Endothelial cell of umbilical vein (primary cell): Measurements from ENCODE around the gene HOXC12. TPM values are rescaled to one million over a fixed set of nuclear protein-coding genes. Genes with fewer than 3 reads are reported as not detected.

Experiments
- BruUV-seq: library from RNA; stranded (reverse); fragments of 400-500 nt; replicated peaks from 2 replicates; lab custom pipeline; 2021; lab: Mats Ljungman, UMichigan
- CTCF ChIA-PET: fragments of 300-600, 350-600 bp; sonication (Branson Sonifier 250); formaldehyde crosslinking; loops from one replicate; lab custom pipeline; 2021; ENCODE audit warnings: antibody characterized with exemption, inconsistent platforms; lab: Charles Lee
- POLR2A ChIA-PET: fragments of 300-600, 350-600 bp; sonication (Branson Sonifier 250); formaldehyde crosslinking; loops from one replicate; lab custom pipeline; 2021; ENCODE audit warnings: antibody characterized with exemption, inconsistent platforms; lab: Charles Lee
- DNase-seq: peaks from one replicate; pipeline ENCODE4 v3.0.0-alpha.2; 2011; ENCODE audit warnings: low read depth, low spot score
- FAIRE-seq: peaks from 2 replicates; lab custom pipeline; 2011; peaks lifted over from hg19 to GRCh38; lab: Jason Lieb, UNC
- H2AFZ ChIP-seq: 2 replicates; pipeline ENCODE4 v1.6.0; 2012; ENCODE audit warnings: low read depth, low read length, control low read depth, inconsistent platforms
- H3K27ac ChIP-seq: 2 replicates; pipeline ENCODE4 v1.5.1; 2011; ENCODE audit warnings: low read depth, mild to moderate bottlenecking, control low read depth, low read length, moderate library complexity; ENCODE audit not compliant: insufficient read depth
- H3K27me3 ChIP-seq, 2 experiments: 2 replicates each; pipeline versions ENCODE4 v1.6.0 to v1.6.1; 2011; ENCODE audit warnings: low read length in 2 of 2, mixed read lengths in 1 of 2; ENCODE audit not compliant: control insufficient read depth in 2 of 2, insufficient read depth in 2 of 2
- H3K36me3 ChIP-seq, 2 experiments: 2 replicates in 1 of 2; 3 replicates in 1 of 2; pipeline ENCODE4 v1.5.1; 2011; ENCODE audit warnings: low read length in 2 of 2, mild to moderate bottlenecking in 1 of 2, moderate library complexity in 1 of 2; ENCODE audit not compliant: control insufficient read depth in 2 of 2, insufficient read depth in 2 of 2; ENCODE audit errors: extremely low read depth in 1 of 2
- H3K4me1 ChIP-seq: 3 replicates; pipeline ENCODE4 v1.5.1; 2011; ENCODE audit warnings: mild to moderate bottlenecking, low read length; ENCODE audit not compliant: control insufficient read depth, insufficient read depth; ENCODE audit errors: extremely low read depth
- H3K4me2 ChIP-seq: 2 replicates; pipeline ENCODE4 v1.6.1; 2011; ENCODE audit warnings: low read length, control low read depth, mixed read lengths; ENCODE audit not compliant: insufficient read depth
- H3K4me3 ChIP-seq, 3 experiments: fragments of 200-600 bp in 1 of 3; sonication (generic), shearing (Covaris generic) in 1 of 3; replicated peaks in 1 of 3; 2 replicates each; pipeline ENCODE4 v1.5.1; 2011 to 2016; ENCODE audit warnings: control low read depth in 3 of 3, low read length in 3 of 3, mild to moderate bottlenecking in 2 of 3, inconsistent platforms in 1 of 3, low read depth in 1 of 3, moderate library complexity in 1 of 3; ENCODE audit not compliant: insufficient read depth in 1 of 3
- H3K79me2 ChIP-seq: 2 replicates; pipeline ENCODE4 v1.6.0; 2012; ENCODE audit warnings: low read length, inconsistent platforms; ENCODE audit not compliant: control insufficient read depth, insufficient read depth
- H3K9ac ChIP-seq: replicated peaks from 2 replicates; pipeline ENCODE3; 2011; ENCODE audit warnings: low read length, control low read depth; ENCODE audit not compliant: insufficient read depth; ENCODE audit errors: extremely low read depth
- H3K9me1 ChIP-seq: replicated peaks from 3 replicates; pipeline ENCODE4 v1.6.0; 2011; ENCODE audit warnings: mild to moderate bottlenecking, low read length; ENCODE audit not compliant: control insufficient read depth, insufficient read depth; ENCODE audit errors: extremely low read depth
- H3K9me3 ChIP-seq: replicated peaks from 2 replicates; pipeline ENCODE4 v1.5.1; 2012; ENCODE audit warnings: low read length, inconsistent platforms; ENCODE audit not compliant: control insufficient read depth, insufficient read depth
- H4K20me1 ChIP-seq: replicated peaks from 2 replicates; pipeline ENCODE3; 2011; ENCODE audit warnings: mild to moderate bottlenecking, low read length; ENCODE audit not compliant: control insufficient read depth, insufficient read depth; ENCODE audit errors: extremely low read depth
- EZH2 ChIP-seq: IDR thresholded peaks from 2 replicates; pipeline ENCODE4 v1.6.1; 2012; ENCODE audit warnings: borderline replicate concordance, low read depth, mild to moderate bottlenecking, moderate library complexity, low read length, inconsistent platforms; ENCODE audit not compliant: severe bottlenecking
- dilution Hi-C: fragments of 300-500 bp; cut with MboI; formaldehyde crosslinking; loops from one replicate; pipeline ENCODE4 v1.15.0; 2019; ENCODE audit warnings: low sequenced_read_pairs; ENCODE audit not compliant: extremely low pct_ligation_motif_present
- intact Hi-C: fragments of 100-400 bp; cut with micrococcal nuclease; formaldehyde crosslinking; loops from one replicate; pipeline ENCODE4 v1.10.0; 2022
- polyA plus RNA-seq, 4 experiments: library from polyadenylated mRNA; depleted of rRNA in 3 of 4; stranded (reverse) in 3 of 4; unstranded in 1 of 4; fragments of >200 nt; gene quantifications; 2 replicates each; pipeline versions ENCODE4 v1.2.1 to v1.2.3, GENCODE V29; 2011 to 2012; ENCODE audit warnings: missing spikeins in 1 of 4
- total RNA-seq: library from RNA; stranded (reverse); gene quantifications from 2 replicates; pipeline ENCODE4 v1.2.3, GENCODE V29; 2021
- TF ChIP-seq, protein P1 (sequence below), 2 donors: IDR thresholded peaks; 1 replicate in 1 of 2; 2 replicates in 1 of 2; pipeline ENCODE4 v1.5.1; 2011; ENCODE audit warnings: low read length in 2 of 2, mild to moderate bottlenecking in 2 of 2, moderate library complexity in 2 of 2, control low read depth in 1 of 2, inconsistent platforms in 1 of 2, low read depth in 1 of 2; ENCODE audit not compliant: insufficient read depth in 1 of 2; ENCODE audit errors: extremely low read depth in 1 of 2

Gene HOXC12
- total and polyA plus RNA-seq, 2 donors (not counting 3 experiments of a cell fraction or from before 2014, with no cell fraction given), result not detected

GRCh38 chr12:53927220-53928029 is 27.3 kb upstream of the HOXC12 start:
- TF ChIP-seq EZH2, result peak; percentile 91
- TF ChIP-seq, protein P1, sequence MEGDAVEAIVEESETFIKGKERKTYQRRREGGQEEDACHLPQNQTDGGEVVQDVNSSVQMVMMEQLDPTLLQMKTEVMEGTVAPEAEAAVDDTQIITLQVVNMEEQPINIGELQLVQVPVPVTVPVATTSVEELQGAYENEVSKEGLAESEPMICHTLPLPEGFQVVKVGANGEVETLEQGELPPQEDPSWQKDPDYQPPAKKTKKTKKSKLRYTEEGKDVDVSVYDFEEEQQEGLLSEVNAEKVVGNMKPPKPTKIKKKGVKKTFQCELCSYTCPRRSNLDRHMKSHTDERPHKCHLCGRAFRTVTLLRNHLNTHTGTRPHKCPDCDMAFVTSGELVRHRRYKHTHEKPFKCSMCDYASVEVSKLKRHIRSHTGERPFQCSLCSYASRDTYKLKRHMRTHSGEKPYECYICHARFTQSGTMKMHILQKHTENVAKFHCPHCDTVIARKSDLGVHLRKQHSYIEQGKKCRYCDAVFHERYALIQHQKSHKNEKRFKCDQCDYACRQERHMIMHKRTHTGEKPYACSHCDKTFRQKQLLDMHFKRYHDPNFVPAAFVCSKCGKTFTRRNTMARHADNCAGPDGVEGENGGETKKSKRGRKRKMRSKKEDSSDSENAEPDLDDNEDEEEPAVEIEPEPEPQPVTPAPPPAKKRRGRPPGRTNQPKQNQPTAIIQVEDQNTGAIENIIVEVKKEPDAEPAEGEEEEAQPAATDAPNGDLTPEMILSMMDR (IDR thresholded peaks at IDR 0.05; ENCODE audit: extremely low read depth in 1 of 2, insufficient read depth in 1 of 2, low read depth in 1 of 2, low read length in 2 of 2), result no peak

More at GRCh38 chr12:53927220-53928029, 27.3 kb upstream of the HOXC12 start:
- BruUV-seq, result no TSS peak
- Histone ChIP-seq H2AFZ (no peak overlapping the region), H3K79me2 (no peaks in the 10 kb centered on the region), H3K9me1 (no peaks in the 10 kb centered on the region), H3K9ac (no peak overlapping the region), H3K9me3 (no peaks in the 10 kb centered on the region), H3K4me3 (no peak overlapping the region), H3K4me2 (no peak overlapping the region), H3K4me1 (no peaks in the 10 kb centered on the region), H3K27ac (no peak overlapping the region), H3K27me3 (peaks cover 80 to 89% of the 10 kb centered on the region in 2 experiments), H4K20me1 (no peaks in the 10 kb centered on the region), H3K36me3 (no peaks in the 10 kb centered on the region)
- dilution Hi-C loops, result no loop called here
- no peak for FAIRE-seq
- intact Hi-C loops, result no loop called here
- DNase-seq, result no peak
- POLR2A ChIA-PET, result interaction anchor here (0.6 kb wide), 1 partner anchor 936 kb away, joined by 5 read pairs; no protein-coding TSS in a partner anchor
- CTCF ChIA-PET, result interaction anchor here (1.0 kb wide), 1 partner anchor 11 kb away, joined by 3 read pairs; the partner anchor contains the start of gene HOXC13
